Progenitor cell of endocrine pancreas (in vitro differentiated cells): ENCODE measurements around the gene MARVELD1. TPM values are rescaled to one million over a fixed set of nuclear protein-coding genes. Genes with fewer than 3 reads are reported as not detected.
A peak's percentile ranks its signal among the peaks of the same experiment; 100 is the strongest.

Source experiments
- DNase-seq: peaks from one replicate; pipeline ENCODE4 v3.0.0; 2021; ENCODE audit warnings: low spot score; ENCODE audit not compliant: unreplicated experiment
- H3K27ac Mint-ChIP-seq: 2 replicates; pipeline ENCODE4 v1.8.0; 2021; ENCODE audit warnings: mild to moderate bottlenecking, moderate library complexity, mixed read lengths
- H3K27me3 Mint-ChIP-seq: 2 replicates; pipeline ENCODE4 v1.8.0; 2021; ENCODE audit warnings: mixed read lengths
- H3K36me3 Mint-ChIP-seq: 2 replicates; pipeline ENCODE4 v1.8.0; 2022; ENCODE audit warnings: mixed read lengths; ENCODE audit not compliant: insufficient read depth
- H3K4me1 Mint-ChIP-seq: 2 replicates; pipeline ENCODE4 v1.8.0; 2021; ENCODE audit warnings: low read depth, mixed read lengths
- H3K4me3 Mint-ChIP-seq: 2 replicates; pipeline ENCODE4 v1.8.0; 2021; ENCODE audit warnings: low read depth, mild to moderate bottlenecking, moderate library complexity, mixed read lengths
- H3K9me3 Mint-ChIP-seq: 2 replicates; pipeline ENCODE4 v1.8.0; 2021; ENCODE audit warnings: low read depth, mixed read lengths
- CTCF ChIP-seq: fragments of 200-600 bp; sonication (generic); IDR thresholded peaks from one replicate; pipeline ENCODE4 v1.5.0; 2021; ENCODE audit warnings: antibody characterized with exemption, mild to moderate bottlenecking; ENCODE audit not compliant: unreplicated experiment
- long read RNA-seq: library from polyadenylated mRNA; unstranded; transcript quantifications from one replicate; pipeline ENCODE4 v2.0.0, GENCODE V29; 2020
- total RNA-seq: library from RNA; stranded (reverse); gene quantifications from 2 replicates; pipeline ENCODE4 v1.2.1, GENCODE V29; 2021

Gene MARVELD1
- 14.3 and 14.7 TPM in 2 replicates for total RNA-seq
- long read RNA-seq, partial matches to known transcripts: 1 of 4 reads
- long read RNA-seq, other reads (novel, unspliced or antisense): 0 of 4 reads

GRCh38 chr10:97713339-97713825 lies at the start of gene MARVELD1:
Gene MARVELD1 (plus strand): TSS chr10:97713730. CDS start chr10:97713877, 147 bp downstream.
- peaks cover 11% of the 10 kb centered on the region for H3K4me1 Mint-ChIP-seq
- no peaks in the 10 kb centered on the region for H3K9me3 Mint-ChIP-seq
- DNase-seq: no peak
- peak within 1 kb of the TSS; percentile 94 for H3K4me3 Mint-ChIP-seq
- peaks cover 45% of the 10 kb centered on the region for H3K27me3 Mint-ChIP-seq
- no peak for TF ChIP-seq CTCF
- H3K36me3 Mint-ChIP-seq: peaks cover 1% of the 10 kb centered on the region
- H3K27ac Mint-ChIP-seq: peak within 1 kb of the TSS; percentile 97

GRCh38 chr10:97664282-97664850 lies 49.2 kb upstream of the MARVELD1 start:
- H3K4me1 Mint-ChIP-seq: peaks cover 3% of the 10 kb centered on the region
- no peaks in the 10 kb centered on the region for H3K27me3 Mint-ChIP-seq
- TF ChIP-seq CTCF: no peak
- no peak for DNase-seq
- H3K27ac Mint-ChIP-seq: no peak overlapping the region
- H3K9me3 Mint-ChIP-seq: no peaks in the 10 kb centered on the region
- H3K36me3 Mint-ChIP-seq: peaks cover 28% of the 10 kb centered on the region
- no peak overlapping the region for H3K4me3 Mint-ChIP-seq

GRCh38 chr10:97666992-97667391 lies 46.5 kb upstream of the MARVELD1 start:
- H3K4me3 Mint-ChIP-seq: no peak overlapping the region
- DNase-seq: no peak
- peaks cover 27% of the 10 kb centered on the region for H3K36me3 Mint-ChIP-seq
- peaks cover 3% of the 10 kb centered on the region for H3K4me1 Mint-ChIP-seq
- TF ChIP-seq CTCF: no peak
- H3K27ac Mint-ChIP-seq: no peak overlapping the region
- H3K27me3 Mint-ChIP-seq: no peaks in the 10 kb centered on the region
- H3K9me3 Mint-ChIP-seq: no peaks in the 10 kb centered on the region

DNA sequence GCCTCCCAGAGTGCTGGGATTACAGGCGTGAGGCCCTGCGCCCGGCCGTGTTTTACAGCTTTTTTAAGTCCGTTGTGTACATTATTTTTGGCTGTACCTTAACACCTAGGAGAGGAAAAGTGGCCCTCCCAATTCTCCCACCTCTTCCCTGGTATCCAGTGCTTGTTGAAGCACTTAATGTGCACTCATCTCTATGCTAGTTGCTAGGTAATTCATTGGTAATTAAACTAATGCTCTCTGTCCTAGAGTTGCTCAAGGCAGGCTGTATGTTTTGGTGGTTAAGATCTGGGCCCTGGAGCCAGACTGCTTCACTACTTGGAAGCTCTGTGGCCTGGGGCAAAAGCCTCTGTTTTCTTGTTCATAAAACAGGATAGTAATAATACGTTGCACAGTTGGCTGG lies 46.1 kb upstream of the MARVELD1 start:
- Mint-ChIP-seq H3K27me3 (no peaks in the 10 kb centered on the region), H3K4me1 (peaks cover 3% of the 10 kb centered on the region), H3K9me3 (no peaks in the 10 kb centered on the region), H3K36me3 (peaks cover 28% of the 10 kb centered on the region), H3K4me3 (no peak overlapping the region), H3K27ac (no peak overlapping the region)
- no peak for TF ChIP-seq CTCF
- no peak for DNase-seq

DNA sequence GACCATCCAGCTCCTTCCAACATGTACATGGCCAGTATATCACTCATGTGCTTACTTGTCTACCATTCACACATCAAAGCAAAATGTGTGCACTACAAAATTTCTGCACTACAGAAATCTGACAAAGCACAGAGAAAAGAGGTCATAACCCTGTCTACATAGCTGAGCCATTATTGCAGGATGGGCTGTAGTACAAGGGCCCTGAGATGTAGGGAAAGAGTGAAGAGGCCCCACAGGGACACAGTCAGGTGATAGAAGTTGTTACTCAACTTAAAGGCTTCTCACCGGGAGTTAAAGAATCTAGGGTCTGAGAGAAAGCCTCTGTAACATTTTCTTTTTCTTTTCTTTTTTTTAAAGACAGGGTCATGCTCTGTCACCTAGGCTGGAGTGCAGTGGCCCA lies 44.0 kb upstream of the MARVELD1 start:
- no peak for DNase-seq
- Mint-ChIP-seq H3K4me3 (no peak overlapping the region), H3K36me3 (peaks cover 22% of the 10 kb centered on the region), H3K4me1 (peaks cover under 1% of the 10 kb centered on the region), H3K9me3 (no peaks in the 10 kb centered on the region), H3K27ac (no peak overlapping the region), H3K27me3 (no peaks in the 10 kb centered on the region)
- TF ChIP-seq CTCF: no peak
